ENCODE data around the gene NUDT3. TPM values are rescaled to one million over a fixed set of nuclear protein-coding genes. Genes with fewer than 3 reads are reported as not detected.

NUDT3 gene
- total and polyA plus RNA-seq, 2 experiments from 2014 or later = 18.6 to 26.1 TPM

GRCh38 chr6:34350137-34350933, 42.1 kb downstream of the NUDT3 start:
- DNase-seq (ENCODE audit: low read depth in 1 of 2, low spot score in 1 of 2) = peak in 1 of 2 donors; percentile 27
- no peaks in the 10 kb centered on the region for H3K9me3 ChIP-seq (ENCODE audit: low read depth)
- H3K27ac ChIP-seq = no peak overlapping the region
- no peak overlapping the region for H3K4me3 ChIP-seq
- TF ChIP-seq CTCF (IDR thresholded peaks at IDR 0.05; ENCODE audit: low read depth, low read length) = no peak
- no peaks in the 10 kb centered on the region for H3K27me3 ChIP-seq
- H3K36me3 ChIP-seq = no peaks in the 10 kb centered on the region
- no peaks in the 10 kb centered on the region for H3K4me1 ChIP-seq (ENCODE audit: low read depth)

GRCh38 chr6:34349211-34349610, 43.3 kb downstream of the NUDT3 start:
- Histone ChIP-seq H3K27ac (no peak overlapping the region), H3K36me3 (no peaks in the 10 kb centered on the region), H3K27me3 (no peaks in the 10 kb centered on the region), H3K4me1 (ENCODE audit: low read depth) (no peaks in the 10 kb centered on the region), H3K9me3 (ENCODE audit: low read depth) (no peaks in the 10 kb centered on the region), H3K4me3 (no peak overlapping the region)
- no peak for DNase-seq (ENCODE audit: low read depth in 1 of 2, low spot score in 1 of 2)
- TF ChIP-seq CTCF (IDR thresholded peaks at IDR 0.05; ENCODE audit: low read depth, low read length) = no peak

- Histone ChIP-seq H3K9me3 (ENCODE audit: low read depth) (no peaks in the 10 kb centered on the region), H3K4me3 (no peak overlapping the region), H3K27me3 (no peaks in the 10 kb centered on the region), H3K4me1 (ENCODE audit: low read depth) (no peaks in the 10 kb centered on the region), H3K36me3 (no peaks in the 10 kb centered on the region), H3K27ac (peak overlapping the region; percentile 28)
- TF ChIP-seq CTCF (IDR thresholded peaks at IDR 0.05; ENCODE audit: low read depth, low read length) = no peak
- no peak for DNase-seq (ENCODE audit: low read depth in 1 of 2, low spot score in 1 of 2)
These were observed 45.2 kb downstream of the NUDT3 start for GRCh38 chr6:34347303-34347702.

- no peaks in the 10 kb centered on the region for H3K4me1 ChIP-seq (ENCODE audit: low read depth)
- DNase-seq (ENCODE audit: low read depth in 1 of 2, low spot score in 1 of 2) = no peak
- no peaks in the 10 kb centered on the region for H3K9me3 ChIP-seq (ENCODE audit: low read depth)
- H3K36me3 ChIP-seq = no peaks in the 10 kb centered on the region
- H3K27ac ChIP-seq = peak overlapping the region; percentile 28
- H3K4me3 ChIP-seq = no peak overlapping the region
- TF ChIP-seq CTCF (IDR thresholded peaks at IDR 0.05; ENCODE audit: low read depth, low read length) = no peak
- no peaks in the 10 kb centered on the region for H3K27me3 ChIP-seq
These were observed 46.0 kb downstream of the NUDT3 start for GRCh38 chr6:34346175-34347119.

- H3K27me3 ChIP-seq = no peaks in the 10 kb centered on the region
- H3K27ac ChIP-seq = no peak overlapping the region
- DNase-seq (ENCODE audit: low read depth in 1 of 2, low spot score in 1 of 2) = no peak
- no peaks in the 10 kb centered on the region for H3K36me3 ChIP-seq
- H3K9me3 ChIP-seq (ENCODE audit: low read depth) = no peaks in the 10 kb centered on the region
- H3K4me3 ChIP-seq = no peak overlapping the region
- peaks cover 4% of the 10 kb centered on the region for H3K4me1 ChIP-seq (ENCODE audit: low read depth)
- no peak for TF ChIP-seq CTCF (IDR thresholded peaks at IDR 0.05; ENCODE audit: low read depth, low read length)
These were observed 48.7 kb downstream of the NUDT3 start for GRCh38 chr6:34343806-34344205.
